Thyroid gland (tissue), 4 donors: ENCODE data around the gene IRF2.

Experiments
- CTCF ChIP-seq, 6 experiments: fragments of 200-600 bp in 3 of 6; fragments of 450-650 bp in 3 of 6; sonication (generic) in 3 of 6; IDR thresholded peaks; one replicate each; pipeline ENCODE4 v1.5.1; 2016 to 2019; ENCODE audit warnings: antibody characterized with exemption in 6 of 6, mild to moderate bottlenecking in 2 of 6, inconsistent platforms in 1 of 6, moderate library complexity in 1 of 6
- POLR2A ChIP-seq, 2 donors: fragments of 450-650 bp; IDR thresholded peaks; one replicate each; pipeline ENCODE4 v1.6.1; 2017; ENCODE audit warnings: antibody characterized with exemption in 2 of 2, mild to moderate bottlenecking in 2 of 2, moderate library complexity in 1 of 2

GRCh38 chr4:184358521-184359232 lies 115.7 kb downstream of the IRF2 start:
- no peak for TF ChIP-seq CTCF (IDR thresholded peaks at IDR 0.05)
- TF ChIP-seq POLR2A (IDR thresholded peaks at IDR 0.05), result no peak
